ENCODE results near the gene CAMK1D. TPM values are rescaled to one million over a fixed set of nuclear protein-coding genes. Genes with fewer than 3 reads are reported as not detected.

The CAMK1D gene
- total and polyA plus RNA-seq, 2 experiments from 2014 or later, result 4.6 to 7.2 TPM

DNA sequence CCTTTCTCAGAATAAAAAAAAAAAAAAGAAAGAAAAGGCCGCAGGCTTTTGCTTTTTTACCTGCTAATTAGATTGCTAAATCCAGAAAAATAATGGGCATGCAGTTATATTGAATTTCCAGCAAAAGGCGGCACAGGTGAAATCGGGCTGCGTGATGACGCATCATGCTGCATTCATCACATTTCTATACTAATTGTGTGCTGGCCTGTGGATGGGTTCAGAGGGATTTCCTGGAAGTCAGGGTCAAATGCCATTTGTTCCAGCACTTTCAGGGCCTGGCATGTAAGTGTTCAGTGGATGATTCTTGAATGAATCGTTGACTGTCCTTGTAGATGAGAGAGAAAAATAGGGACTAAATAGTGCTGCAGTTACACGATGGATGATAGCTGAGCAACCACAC is 292.7 kb downstream of the CAMK1D start:
- H3K9me2 ChIP-seq (ENCODE audit: insufficient read depth), result no peaks in the 10 kb centered on the region
- no peaks in the 10 kb centered on the region for H3K27me3 ChIP-seq (ENCODE audit: insufficient read depth)
- no peaks in the 10 kb centered on the region for H3K79me2 ChIP-seq (replicated peaks; ENCODE audit: insufficient read depth)
- Mint-ChIP-seq H3K9me3 (no peaks in the 10 kb centered on the region), H3K27me3 (ENCODE audit: insufficient read depth, low read depth, poor library complexity) (peaks cover 4% of the 10 kb centered on the region), H3K4me3 (no peak overlapping the region), H3K27ac (no peak overlapping the region), H3K36me3 (ENCODE audit: low read depth) (no peaks in the 10 kb centered on the region), H3K4me1 (peaks cover 21% of the 10 kb centered on the region)
- no peak overlapping the region for H3K4me3 ChIP-seq
- no peaks in the 10 kb centered on the region for H3F3A ChIP-seq (replicated peaks; ENCODE audit: low read depth)
- TF ChIP-seq, protein P1, sequence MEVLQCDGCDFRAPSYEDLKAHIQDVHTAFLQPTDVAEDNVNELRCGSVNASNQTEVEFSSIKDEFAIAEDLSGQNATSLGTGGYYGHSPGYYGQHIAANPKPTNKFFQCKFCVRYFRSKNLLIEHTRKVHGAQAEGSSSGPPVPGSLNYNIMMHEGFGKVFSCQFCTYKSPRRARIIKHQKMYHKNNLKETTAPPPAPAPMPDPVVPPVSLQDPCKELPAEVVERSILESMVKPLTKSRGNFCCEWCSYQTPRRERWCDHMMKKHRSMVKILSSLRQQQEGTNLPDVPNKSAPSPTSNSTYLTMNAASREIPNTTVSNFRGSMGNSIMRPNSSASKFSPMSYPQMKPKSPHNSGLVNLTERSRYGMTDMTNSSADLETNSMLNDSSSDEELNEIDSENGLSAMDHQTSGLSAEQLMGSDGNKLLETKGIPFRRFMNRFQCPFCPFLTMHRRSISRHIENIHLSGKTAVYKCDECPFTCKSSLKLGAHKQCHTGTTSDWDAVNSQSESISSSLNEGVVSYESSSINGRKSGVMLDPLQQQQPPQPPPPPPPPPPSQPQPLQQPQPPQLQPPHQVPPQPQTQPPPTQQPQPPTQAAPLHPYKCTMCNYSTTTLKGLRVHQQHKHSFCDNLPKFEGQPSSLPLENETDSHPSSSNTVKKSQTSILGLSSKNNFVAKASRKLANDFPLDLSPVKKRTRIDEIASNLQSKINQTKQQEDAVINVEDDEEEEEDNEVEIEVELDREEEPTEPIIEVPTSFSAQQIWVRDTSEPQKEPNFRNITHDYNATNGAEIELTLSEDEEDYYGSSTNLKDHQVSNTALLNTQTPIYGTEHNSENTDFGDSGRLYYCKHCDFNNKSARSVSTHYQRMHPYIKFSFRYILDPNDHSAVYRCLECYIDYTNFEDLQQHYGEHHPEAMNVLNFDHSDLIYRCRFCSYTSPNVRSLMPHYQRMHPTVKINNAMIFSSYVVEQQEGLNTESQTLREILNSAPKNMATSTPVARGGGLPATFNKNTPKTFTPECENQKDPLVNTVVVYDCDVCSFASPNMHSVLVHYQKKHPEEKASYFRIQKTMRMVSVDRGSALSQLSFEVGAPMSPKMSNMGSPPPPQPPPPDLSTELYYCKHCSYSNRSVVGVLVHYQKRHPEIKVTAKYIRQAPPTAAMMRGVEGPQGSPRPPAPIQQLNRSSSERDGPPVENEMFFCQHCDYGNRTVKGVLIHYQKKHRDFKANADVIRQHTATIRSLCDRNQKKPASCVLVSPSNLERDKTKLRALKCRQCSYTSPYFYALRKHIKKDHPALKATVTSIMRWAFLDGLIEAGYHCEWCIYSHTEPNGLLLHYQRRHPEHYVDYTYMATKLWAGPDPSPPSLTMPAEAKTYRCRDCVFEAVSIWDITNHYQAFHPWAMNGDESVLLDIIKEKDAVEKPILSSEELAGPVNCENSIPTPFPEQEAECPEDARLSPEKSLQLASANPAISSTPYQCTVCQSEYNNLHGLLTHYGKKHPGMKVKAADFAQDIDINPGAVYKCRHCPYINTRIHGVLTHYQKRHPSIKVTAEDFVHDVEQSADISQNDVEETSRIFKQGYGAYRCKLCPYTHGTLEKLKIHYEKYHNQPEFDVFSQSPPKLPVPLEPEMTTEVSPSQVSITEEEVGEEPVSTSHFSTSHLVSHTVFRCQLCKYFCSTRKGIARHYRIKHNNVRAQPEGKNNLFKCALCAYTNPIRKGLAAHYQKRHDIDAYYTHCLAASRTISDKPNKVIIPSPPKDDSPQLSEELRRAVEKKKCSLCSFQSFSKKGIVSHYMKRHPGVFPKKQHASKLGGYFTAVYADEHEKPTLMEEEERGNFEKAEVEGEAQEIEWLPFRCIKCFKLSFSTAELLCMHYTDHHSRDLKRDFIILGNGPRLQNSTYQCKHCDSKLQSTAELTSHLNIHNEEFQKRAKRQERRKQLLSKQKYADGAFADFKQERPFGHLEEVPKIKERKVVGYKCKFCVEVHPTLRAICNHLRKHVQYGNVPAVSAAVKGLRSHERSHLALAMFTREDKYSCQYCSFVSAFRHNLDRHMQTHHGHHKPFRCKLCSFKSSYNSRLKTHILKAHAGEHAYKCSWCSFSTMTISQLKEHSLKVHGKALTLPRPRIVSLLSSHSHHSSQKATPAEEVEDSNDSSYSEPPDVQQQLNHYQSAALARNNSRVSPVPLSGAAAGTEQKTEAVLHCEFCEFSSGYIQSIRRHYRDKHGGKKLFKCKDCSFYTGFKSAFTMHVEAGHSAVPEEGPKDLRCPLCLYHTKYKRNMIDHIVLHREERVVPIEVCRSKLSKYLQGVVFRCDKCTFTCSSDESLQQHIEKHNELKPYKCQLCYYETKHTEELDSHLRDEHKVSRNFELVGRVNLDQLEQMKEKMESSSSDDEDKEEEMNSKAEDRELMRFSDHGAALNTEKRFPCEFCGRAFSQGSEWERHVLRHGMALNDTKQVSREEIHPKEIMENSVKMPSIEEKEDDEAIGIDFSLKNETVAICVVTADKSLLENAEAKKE (CRISPR knock-in tag; IDR thresholded peaks at IDR 0.05), result no peak
- TF ChIP-seq CREB1 (CRISPR knock-in tag; IDR thresholded peaks at IDR 0.05; ENCODE audit: low read depth) (no peak), EZH2 (IDR thresholded peaks at IDR 0.05; ENCODE audit: low read depth, unreplicated experiment) (no peak), EZH2phosphoT487 (IDR thresholded peaks at IDR 0.05; ENCODE audit: unreplicated experiment) (no peak), STAT1 (IDR thresholded peaks at IDR 0.05; ENCODE audit: unreplicated experiment) (no peak), NANOG (IDR thresholded peaks at IDR 0.05; ENCODE audit: borderline replicate concordance) (no peak), ZNF331 (CRISPR knock-in tag; IDR thresholded peaks at IDR 0.05; ENCODE audit: low read depth) (no peak), POLR2AphosphoS5 (IDR thresholded peaks at IDR 0.05; ENCODE audit: low read depth) (no peak), JUNB (IDR thresholded peaks at IDR 0.05; ENCODE audit: unreplicated experiment) (no peak)
- TF ChIP-seq, protein P2, sequence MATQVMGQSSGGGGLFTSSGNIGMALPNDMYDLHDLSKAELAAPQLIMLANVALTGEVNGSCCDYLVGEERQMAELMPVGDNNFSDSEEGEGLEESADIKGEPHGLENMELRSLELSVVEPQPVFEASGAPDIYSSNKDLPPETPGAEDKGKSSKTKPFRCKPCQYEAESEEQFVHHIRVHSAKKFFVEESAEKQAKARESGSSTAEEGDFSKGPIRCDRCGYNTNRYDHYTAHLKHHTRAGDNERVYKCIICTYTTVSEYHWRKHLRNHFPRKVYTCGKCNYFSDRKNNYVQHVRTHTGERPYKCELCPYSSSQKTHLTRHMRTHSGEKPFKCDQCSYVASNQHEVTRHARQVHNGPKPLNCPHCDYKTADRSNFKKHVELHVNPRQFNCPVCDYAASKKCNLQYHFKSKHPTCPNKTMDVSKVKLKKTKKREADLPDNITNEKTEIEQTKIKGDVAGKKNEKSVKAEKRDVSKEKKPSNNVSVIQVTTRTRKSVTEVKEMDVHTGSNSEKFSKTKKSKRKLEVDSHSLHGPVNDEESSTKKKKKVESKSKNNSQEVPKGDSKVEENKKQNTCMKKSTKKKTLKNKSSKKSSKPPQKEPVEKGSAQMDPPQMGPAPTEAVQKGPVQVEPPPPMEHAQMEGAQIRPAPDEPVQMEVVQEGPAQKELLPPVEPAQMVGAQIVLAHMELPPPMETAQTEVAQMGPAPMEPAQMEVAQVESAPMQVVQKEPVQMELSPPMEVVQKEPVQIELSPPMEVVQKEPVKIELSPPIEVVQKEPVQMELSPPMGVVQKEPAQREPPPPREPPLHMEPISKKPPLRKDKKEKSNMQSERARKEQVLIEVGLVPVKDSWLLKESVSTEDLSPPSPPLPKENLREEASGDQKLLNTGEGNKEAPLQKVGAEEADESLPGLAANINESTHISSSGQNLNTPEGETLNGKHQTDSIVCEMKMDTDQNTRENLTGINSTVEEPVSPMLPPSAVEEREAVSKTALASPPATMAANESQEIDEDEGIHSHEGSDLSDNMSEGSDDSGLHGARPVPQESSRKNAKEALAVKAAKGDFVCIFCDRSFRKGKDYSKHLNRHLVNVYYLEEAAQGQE (IDR thresholded peaks at IDR 0.05; ENCODE audit: unreplicated experiment), result no peak
- TF ChIP-seq, protein P3, sequence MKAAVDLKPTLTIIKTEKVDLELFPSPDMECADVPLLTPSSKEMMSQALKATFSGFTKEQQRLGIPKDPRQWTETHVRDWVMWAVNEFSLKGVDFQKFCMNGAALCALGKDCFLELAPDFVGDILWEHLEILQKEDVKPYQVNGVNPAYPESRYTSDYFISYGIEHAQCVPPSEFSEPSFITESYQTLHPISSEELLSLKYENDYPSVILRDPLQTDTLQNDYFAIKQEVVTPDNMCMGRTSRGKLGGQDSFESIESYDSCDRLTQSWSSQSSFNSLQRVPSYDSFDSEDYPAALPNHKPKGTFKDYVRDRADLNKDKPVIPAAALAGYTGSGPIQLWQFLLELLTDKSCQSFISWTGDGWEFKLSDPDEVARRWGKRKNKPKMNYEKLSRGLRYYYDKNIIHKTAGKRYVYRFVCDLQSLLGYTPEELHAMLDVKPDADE (IDR thresholded peaks at IDR 0.05), result no peak
- TF ChIP-seq, protein P4, sequence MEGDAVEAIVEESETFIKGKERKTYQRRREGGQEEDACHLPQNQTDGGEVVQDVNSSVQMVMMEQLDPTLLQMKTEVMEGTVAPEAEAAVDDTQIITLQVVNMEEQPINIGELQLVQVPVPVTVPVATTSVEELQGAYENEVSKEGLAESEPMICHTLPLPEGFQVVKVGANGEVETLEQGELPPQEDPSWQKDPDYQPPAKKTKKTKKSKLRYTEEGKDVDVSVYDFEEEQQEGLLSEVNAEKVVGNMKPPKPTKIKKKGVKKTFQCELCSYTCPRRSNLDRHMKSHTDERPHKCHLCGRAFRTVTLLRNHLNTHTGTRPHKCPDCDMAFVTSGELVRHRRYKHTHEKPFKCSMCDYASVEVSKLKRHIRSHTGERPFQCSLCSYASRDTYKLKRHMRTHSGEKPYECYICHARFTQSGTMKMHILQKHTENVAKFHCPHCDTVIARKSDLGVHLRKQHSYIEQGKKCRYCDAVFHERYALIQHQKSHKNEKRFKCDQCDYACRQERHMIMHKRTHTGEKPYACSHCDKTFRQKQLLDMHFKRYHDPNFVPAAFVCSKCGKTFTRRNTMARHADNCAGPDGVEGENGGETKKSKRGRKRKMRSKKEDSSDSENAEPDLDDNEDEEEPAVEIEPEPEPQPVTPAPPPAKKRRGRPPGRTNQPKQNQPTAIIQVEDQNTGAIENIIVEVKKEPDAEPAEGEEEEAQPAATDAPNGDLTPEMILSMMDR (conservative IDR thresholded peaks at IDR 0.05; ENCODE audit: low read depth in 2 of 2), result no peak
- ATAC-seq (no peak), DNase-seq (ENCODE audit: low spot score) (no peak)
- H3K36me3 ChIP-seq (ENCODE audit: insufficient read depth), result no peaks in the 10 kb centered on the region
- no peaks in the 10 kb centered on the region for H4K20me1 ChIP-seq (replicated peaks; ENCODE audit: insufficient read depth)
- H3K27ac ChIP-seq (ENCODE audit: low read depth), result no peak overlapping the region
- H3K4me1 ChIP-seq (ENCODE audit: insufficient read depth), result peaks cover 13% of the 10 kb centered on the region
- H2AFZ ChIP-seq, result no peak overlapping the region
- H3K4me2 ChIP-seq, result no peak overlapping the region
